Measurements from ENCODE around the gene GIGYF2.

- TF ChIP-seq CTCF (IDR thresholded peaks at IDR 0.05; ENCODE audit: low read depth, low read length, missing input control): no peak
- TF ChIP-seq TAF1 (conservative IDR thresholded peaks at IDR 0.05): no peak
Measured at GRCh38 chr2:232880764-232881351, 183.7 kb downstream of the GIGYF2 start.
